ENCODE measurements around the gene ENTHD1.
"Not testable (repeated sequence)": the region's sequence is repeated elsewhere in the genome, so short reads cannot be mapped to it uniquely, and the experiment has no call there.

The ENTHD1 gene

DNA sequence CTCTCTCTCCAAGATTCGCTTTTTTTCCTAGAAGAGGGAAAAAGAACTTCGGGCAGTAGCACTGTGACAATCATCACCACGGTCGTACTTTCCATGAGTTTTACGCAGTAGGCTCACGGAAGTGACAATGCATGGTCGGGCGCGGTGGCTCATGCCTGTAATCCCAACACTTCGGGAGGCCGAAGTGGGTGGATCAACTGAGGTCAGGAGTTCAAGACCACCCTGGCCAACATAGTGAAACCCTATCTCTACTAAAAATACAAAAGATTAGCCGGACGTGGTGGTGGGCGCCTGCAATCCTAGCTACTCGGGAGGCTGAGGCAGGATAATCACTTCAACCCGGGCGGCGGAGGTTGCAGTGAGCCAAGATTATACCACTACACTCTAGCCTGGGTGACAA lies 30.7 kb upstream of the ENTHD1 start:
- DNase-seq = no peak

DNA sequence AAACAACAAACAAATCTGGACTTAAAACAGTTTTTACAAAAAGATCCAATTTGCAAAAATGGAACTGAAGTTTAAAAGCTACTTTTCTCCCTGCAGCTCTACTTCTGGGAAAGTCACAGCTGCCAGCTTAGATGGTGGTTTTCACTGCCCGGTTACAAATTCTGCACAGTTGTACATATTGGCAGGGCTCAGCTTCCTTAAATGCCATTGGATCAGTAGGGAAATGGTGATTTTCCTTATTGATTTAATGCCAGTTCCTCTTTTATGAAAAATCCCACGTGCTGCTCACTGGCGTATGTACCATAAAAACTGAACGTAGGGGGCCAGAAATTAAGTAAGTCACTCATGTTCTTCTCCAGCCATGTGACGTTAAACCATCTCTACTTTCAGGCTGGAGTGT lies 30.1 kb upstream of the ENTHD1 start:
- DNase-seq = no peak

DNA sequence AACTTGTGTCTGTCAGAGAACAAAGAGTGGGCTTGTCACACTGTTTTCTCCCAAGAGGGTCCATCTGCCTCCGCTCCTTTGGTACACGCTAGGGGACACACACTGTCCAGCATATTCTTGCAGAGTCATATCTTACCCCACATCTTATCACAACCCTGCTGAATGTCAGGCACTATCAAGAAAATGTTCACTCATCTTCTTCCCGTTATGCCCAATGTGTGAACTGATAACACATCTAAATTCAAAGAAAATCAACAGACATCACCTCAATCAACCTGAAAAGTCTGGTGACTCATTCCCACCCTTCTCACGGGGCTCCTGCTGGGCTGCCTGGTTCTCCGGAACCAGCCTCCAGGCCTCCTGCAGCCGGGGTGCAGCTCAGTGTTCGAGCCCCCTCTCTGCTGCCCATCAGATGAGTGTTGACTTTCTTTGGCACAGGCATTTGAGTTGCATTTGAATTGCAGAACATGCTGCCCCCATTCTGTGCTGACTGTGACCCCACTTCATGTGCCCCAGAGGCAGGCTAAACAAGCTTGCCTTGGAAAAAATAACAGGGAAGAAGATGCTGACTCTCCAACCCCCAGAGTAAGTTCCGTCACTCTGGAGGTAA lies 26.7 kb upstream of the ENTHD1 start:
- DNase-seq = no peak

DNA sequence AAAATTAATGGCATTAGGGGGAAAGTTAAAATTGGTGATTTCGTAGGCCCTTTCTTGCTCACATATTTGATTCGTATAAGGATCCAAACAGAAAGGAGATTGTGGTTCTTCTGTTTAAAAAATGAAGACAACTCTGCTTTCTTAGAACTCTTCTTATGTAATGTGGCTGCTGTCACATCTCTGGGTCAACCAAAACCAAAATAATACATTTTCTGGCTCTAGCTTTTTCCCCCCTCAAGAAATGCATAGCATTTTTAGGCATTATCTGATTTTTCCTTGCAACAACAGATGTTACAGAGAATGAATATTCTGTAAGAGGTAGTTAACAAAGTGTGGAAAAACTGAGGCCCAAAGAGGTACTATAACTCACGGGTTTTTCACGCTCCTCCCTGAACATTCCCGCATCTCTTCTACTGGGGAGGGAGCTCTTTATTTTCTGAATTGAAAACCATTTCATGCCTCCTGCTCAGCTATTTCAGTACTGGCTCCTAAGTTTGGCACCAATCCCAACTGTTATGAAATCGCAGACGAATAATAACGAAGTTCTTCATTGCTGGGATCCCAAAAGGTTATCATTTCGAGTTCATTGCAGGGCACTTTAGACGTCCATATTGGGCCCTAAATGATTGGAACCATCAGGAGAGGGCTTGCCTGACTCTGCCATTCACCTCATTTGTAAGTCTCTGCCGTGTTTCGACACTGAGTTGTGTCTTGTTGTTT lies 24.4 kb upstream of the ENTHD1 start:
- DNase-seq = no peak

GRCh38 chr22:39917197-39917643 lies 23.7 kb upstream of the ENTHD1 start:
- DNase-seq = no peak

- no peak for DNase-seq
Observed at GRCh38 chr22:39916496-39916895, 22.9 kb upstream of the ENTHD1 start.

DNA sequence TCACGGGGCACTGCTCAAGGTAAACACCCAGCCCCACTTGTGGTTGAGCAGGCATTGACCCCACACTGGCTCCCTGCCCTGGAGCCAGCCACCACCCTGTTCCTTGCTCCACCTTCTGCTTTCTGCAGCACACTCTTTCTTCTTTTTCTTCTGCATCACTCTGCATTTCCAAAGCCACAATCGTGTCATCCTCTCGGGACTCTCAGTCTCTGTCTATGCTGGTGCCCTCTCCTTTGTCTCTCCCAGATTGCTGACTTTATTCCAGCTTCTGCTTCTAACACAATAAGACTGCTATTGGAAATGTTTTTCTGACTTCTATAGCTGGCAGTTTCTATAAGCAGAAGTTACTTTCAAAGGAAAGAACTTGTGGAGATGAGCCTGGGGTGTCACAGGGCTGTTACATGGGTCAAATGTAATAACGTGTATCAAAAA lies 21.8 kb upstream of the ENTHD1 start:
- no peak for DNase-seq

DNA sequence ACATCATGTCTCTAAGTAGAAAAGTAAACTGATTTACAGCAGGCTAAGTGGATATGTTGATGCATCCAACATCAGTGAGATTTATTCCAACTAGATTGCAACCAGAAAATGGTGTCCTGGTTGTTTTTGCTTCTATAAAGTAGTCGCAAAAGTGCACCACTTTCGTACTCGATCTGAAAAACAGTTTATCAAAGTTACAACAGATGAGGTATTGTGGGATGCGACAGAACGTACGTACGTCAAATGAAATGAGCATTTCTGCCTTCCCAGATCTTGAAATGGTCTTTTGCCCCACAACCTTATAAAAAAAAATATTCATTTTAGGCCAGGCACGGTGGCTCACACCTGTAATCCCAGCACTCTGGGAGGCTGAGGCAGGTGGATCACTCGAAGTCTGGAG lies 21.0 kb upstream of the ENTHD1 start:
- no peak for DNase-seq

DNA sequence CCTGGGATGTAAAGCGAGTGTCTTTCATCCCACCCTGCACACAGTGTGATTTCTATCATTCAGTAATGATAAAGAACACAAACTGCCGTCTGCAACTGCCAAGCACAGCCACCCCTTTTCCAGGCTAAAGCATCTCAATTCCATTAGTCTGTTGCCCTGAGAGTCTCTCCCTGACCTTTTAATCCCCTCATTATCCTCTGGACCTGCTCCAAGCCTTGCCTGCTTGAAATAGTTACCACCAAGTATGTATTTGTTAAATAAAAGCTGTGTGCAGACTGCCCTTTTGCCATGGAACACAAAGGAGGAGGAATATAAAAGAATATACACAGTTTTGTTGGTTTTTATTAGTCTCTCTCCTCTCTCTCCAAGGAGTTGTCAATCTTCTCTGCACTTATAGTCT lies 20.3 kb upstream of the ENTHD1 start:
- DNase-seq = no peak

DNA sequence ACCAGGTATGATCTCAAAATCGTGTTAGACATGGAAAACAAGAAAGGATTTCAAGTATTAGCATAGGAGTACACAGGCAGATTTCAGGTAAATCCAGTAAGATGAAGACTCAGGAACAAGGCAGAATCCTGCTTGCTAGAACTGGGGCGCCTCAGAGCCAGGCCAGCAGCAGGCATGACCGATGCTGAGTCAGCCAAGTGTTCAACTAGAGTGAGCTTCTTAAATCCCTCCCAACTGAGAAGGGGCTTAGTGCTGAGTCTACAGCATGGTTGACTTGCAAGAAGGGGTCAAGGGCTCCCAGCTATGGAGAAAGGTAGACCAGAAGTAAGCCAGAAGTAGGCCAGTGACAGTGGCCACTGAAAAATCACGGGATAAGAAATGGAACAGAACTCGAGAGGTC lies 19.8 kb upstream of the ENTHD1 start:
- no peak for DNase-seq

DNA sequence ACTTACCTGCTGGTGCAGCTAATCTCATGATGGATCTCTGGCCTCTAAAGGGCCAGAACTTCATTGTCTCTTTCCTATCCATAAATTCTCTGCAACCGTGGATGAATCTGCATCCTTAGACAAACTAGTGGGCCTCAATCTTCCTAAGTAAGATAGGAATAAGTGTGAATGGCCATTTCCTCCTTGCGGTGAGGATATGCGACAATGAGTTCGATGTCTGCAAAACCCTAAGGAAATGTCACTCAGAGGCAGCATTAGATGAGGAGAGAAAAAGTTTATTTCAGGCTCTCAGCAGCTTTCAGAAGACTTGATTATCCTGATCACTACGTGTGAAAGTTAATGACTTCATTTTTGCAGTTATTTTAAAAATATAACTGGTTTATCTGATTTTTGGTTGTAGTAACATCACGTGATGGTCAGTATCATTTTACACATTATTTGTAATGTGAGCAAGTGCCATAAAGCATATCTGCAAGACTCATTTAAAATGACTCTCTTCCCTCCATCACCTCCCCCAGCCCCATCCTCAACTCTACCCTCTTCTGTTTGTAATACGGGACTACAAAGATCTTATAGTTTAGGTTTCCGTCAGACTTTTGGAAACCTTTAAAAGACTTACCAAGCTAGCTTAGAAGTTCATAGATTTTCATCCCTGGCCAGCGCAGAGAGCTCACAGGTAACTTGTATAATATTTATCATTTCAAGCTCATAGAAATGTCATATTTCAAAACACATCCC lies 17.5 kb upstream of the ENTHD1 start:
- DNase-seq = no peak

- DNase-seq = no peak
Observed at GRCh38 chr22:39908737-39909136, 15.2 kb upstream of the ENTHD1 start.

- DNase-seq = no peak
Observed at GRCh38 chr22:39908136-39908535, 14.6 kb upstream of the ENTHD1 start.

- DNase-seq = no peak
Observed at GRCh38 chr22:39907605-39908097, 14.1 kb upstream of the ENTHD1 start.

DNA sequence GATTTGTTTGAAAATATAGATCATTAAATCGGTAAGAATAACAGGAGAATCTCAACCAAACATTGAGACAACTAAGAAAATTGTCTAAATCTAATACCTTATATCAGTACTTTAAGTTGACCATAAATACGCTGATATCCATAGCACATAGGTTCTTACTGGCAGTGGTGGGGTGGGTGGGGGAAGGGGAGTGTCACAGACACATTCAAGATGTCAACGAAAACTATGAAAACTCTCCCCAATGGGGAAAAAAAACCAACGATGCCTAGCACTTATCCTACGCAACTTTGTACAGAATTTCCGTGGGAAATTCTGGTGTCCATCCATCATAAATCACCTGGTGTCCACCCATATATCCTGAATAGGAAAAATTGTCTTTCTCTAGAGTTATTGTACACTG lies 13.5 kb upstream of the ENTHD1 start:
- DNase-seq = no peak

- DNase-seq = no peak
Observed at GRCh38 chr22:39906207-39906606, 12.6 kb upstream of the ENTHD1 start.

DNA sequence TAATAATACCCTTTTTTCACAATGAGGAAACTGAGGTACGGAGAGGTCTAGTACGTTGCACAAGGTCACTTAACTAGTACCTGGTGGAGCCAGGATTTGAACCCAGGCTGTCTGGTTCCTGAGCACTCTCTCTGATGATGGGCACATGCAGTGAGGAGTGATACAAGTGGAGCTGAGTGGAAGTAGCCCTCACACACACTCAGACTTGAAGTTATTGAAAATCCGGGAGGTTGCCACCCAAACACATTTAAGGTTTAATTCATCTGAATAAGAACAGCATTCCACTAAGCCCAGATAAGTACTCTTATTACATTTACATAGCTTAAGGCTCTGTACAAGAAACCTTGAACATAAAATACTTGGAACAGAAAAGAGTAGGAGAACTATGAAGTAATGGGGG lies 12.1 kb upstream of the ENTHD1 start:
- no peak for DNase-seq

- DNase-seq = no peak
Observed at GRCh38 chr22:39904862-39905261, 11.3 kb upstream of the ENTHD1 start.

DNA sequence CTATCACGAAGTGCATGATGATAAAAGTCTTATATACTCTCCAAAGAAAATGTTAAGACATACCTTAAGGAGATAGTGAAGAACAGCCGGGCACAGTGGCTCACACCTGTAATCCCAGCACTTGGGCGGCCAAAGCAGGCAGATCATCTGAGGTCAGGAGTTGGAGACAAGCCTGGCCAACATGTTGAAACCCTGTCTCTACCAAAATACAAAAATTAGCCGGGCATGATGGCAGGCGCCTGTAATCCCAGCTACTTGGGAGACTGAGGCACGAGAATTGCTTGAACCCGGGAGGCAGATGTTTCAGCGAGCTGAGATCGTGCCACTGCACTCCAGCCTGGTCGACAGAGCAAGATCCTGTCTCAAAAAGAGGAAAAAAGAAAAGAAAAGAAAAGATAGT lies 10.5 kb upstream of the ENTHD1 start:
- not testable (repeated sequence) for DNase-seq

DNA sequence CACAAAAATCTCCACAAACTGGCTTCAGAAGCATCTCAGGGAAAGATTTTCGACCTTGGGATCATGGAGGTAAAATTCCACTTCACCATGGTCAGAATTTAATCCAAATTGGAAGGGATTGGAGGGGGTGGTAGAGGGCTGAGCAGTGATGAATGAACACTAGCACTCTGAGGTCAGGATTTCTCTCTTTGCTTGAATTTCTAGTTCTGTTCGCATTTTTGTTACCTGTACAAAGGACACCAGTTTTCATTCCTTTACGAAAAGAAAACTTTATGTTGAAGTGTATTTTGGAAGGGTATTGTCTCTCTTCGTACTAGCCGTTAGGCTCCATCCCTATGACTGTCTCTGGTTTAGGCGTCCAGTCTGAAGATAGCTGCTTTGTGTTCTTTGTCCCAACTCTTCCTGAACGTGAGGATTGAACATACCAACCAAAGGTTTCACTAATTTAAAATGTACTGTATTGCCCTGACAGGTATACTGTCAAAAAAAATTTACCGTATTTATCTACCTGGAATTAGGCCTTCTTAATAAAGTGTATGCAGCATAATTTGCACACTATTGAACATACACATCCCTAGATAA lies 8.1 kb upstream of the ENTHD1 start:
- no peak for DNase-seq

DNA sequence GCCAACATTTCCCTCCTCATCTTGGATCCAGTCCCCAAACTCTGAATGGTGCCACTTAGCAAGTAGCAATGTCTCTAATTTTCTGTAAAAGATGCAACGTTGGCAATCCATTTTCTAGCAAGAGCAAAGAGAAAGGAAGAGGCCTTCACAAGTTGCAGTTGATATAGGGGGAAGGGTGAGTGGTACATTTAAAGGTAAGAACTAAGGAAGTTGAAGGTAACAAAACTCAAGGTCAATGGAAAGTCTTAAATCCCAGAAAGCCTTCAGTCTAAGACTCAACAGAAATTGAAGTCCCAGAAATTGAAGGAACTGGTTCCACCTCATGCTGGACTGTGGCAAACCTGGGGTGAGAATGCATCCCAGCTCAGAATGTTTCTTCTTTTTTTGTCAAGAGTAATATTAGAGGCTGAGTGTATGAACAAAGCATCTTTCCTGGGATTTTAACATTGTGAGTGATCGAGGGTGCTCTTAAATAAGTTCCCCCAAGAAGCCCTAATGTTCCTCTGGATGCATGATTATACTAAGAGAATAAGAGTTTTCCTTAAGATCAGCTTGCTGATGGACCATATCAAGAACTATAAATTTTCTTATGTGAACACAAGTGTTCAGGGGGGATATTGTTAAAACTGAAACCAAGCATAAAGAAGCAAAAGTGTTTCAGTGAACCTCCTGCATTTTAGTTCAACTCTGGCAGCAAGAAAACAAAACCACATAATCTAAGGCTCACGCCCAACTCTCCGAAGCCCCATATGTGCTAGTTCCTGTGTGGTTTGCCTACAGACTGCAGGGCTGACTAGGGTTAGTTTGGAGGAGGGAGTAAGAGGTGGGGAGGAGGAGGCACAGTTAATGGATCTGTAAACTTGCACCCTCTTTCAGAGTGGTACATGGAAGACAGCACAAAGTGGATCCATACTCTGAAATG lies 7.0 kb upstream of the ENTHD1 start, which contains the start of gene GRAP2:
Gene GRAP2, plus strand, starts transcription at position 779 of the 922 bp plus-strand sequence. CDS start 46,023 bp downstream, outside the sequence.
- no peak for DNase-seq

DNA sequence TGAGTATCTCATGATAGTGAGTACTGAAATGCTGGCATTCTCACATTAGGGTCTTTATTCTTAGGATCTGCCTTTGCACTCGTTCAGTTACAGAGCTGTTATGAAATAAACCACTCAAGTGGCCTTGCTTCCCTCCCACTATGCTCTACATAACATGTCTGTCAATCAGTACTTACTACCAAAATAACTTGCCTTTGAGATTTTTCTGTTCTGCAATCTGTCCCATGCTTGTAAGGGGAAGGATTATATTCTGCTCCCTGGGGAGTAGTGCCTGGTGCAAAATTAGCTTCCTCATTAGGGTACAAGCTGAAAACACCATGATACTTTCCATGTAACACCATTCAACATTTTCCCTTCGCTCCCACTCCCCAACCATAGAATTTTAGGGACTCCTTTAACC lies 5.4 kb upstream of the ENTHD1 start:
- DNase-seq = no peak
